H4 (cell line): ENCODE data around the gene DHX57. TPM values are rescaled to one million over a fixed set of nuclear protein-coding genes. Genes with fewer than 3 reads are reported as not detected.

Experiments used
- DNase-seq: peaks from one replicate; pipeline ENCODE4 v3.0.0-alpha.2; 2015; ENCODE audit warnings: low spot score
- total RNA-seq: library from RNA; depleted of rRNA; stranded (reverse); fragments of >200 nt; shearing (Covaris generic); gene quantifications from 2 replicates; pipeline ENCODE4 v1.2.3, GENCODE V29; 2014; rRNA removed

The DHX57 gene
- total RNA-seq, 1 experiment from 2014 or later: 14.3 TPM

GRCh38 chr2:38750011-38750890, 125.5 kb downstream of the DHX57 start:
- peak; percentile 16 for DNase-seq

- no peak for DNase-seq
These were observed 126.6 kb downstream of the DHX57 start for GRCh38 chr2:38748943-38749804.

- DNase-seq: no peak
These were observed 127.3 kb downstream of the DHX57 start for GRCh38 chr2:38748391-38748790.

- no peak for DNase-seq
These were observed 127.9 kb downstream of the DHX57 start for GRCh38 chr2:38747819-38748218.

Other genes with a start within 250 kb of the DHX57 start
- not detected in 2 replicates for gene GALM, start 209.8 kb downstream of the DHX57 start, total RNA-seq
- gene SRSF7, start 124.6 kb downstream of the DHX57 start, total RNA-seq: 308 and 364 TPM in 2 replicates
- gene GEMIN6, start 97.7 kb downstream of the DHX57 start, total RNA-seq: 16.3 and 31.3 TPM in 2 replicates
- gene MORN2, start within 50 bp of the DHX57 start, total RNA-seq: 37.9 and 48.7 TPM in 2 replicates
- gene ARHGEF33, start 13.9 kb upstream of the DHX57 start, total RNA-seq: not detected in 2 replicates
- gene SOS1, start 245.1 kb upstream of the DHX57 start, total RNA-seq: 14.3 and 25.8 TPM in 2 replicates